Renal cortex interstitium (tissue), 11 donors: ENCODE measurements around the gene DNAJB11. TPM values are rescaled to one million over a fixed set of nuclear protein-coding genes. Genes with fewer than 3 reads are reported as not detected.
"Not testable (repeated sequence)": the region's sequence is repeated elsewhere in the genome, so short reads cannot be mapped to it uniquely, and the experiment has no call there.

Source experiments
- DNase-seq, 11 donors: peaks; one replicate each; pipeline ENCODE4 v3.0.0-alpha.2; 2013; ENCODE audit warnings: low read depth in 9 of 11, low spot score in 4 of 11; ENCODE audit errors: extremely low read depth in 1 of 11
- polyA plus RNA-seq, 3 donors: library from polyadenylated mRNA; unstranded; fragments of 120-200 nt; gene quantifications; one replicate each; pipeline ENCODE4 v1.2.1, GENCODE V29; 2013; ENCODE audit not compliant: insufficient read length in 3 of 3

The DNAJB11 gene
- polyA plus RNA-seq, 3 donors, result 70.0 to 73.5 (median 70.2) TPM

GRCh38 chr3:186626254-186626847 lies 55.8 kb downstream of the DNAJB11 start:
- no peak for DNase-seq

DNA sequence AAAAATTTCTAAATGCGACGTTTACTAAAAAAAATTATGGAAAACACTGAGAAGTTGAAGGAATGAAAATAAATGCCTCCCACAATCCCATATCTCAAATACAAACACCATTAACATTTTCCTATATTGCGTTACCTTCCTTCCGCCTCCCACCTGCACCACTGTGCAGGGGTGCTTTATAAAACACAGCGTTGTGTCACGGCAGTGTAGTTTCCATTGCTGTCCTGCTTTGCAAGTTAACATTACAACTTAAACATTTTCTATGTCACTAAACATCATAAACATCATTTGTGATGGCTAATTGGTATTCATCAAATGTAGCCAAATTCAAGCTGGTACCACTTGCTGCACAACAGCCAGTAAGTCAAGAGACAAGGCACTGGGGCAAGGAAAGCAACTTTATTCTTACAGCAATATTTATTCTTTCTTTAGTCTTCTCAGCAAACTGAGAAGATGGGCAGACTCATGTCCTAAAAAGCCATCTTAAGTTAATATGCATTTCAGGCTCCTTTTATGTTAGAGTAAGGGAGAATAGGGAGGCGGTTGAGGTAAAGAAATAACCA lies 57.4 kb downstream of the DNAJB11 start:
- DNase-seq, result no peak

DNA sequence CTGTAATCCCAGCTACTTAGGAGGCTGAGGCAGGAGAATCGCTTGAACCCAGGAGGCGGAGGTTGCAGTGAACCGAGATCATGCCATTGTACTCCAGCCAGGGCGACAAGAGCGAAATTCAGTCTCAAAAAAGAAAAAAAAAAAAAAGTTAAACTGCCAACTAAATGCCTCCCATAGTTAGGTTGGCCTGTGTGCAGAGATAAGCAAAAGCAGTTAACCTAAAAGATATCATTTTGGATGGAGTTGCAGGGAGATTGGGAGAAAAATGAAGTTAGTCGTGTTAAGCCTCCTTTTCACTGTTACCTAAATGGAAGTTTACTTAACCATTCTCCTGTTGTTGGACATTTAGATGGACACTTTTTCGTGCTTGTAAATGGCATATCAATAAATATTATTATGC lies 58.2 kb downstream of the DNAJB11 start:
- DNase-seq, result no peak

DNA sequence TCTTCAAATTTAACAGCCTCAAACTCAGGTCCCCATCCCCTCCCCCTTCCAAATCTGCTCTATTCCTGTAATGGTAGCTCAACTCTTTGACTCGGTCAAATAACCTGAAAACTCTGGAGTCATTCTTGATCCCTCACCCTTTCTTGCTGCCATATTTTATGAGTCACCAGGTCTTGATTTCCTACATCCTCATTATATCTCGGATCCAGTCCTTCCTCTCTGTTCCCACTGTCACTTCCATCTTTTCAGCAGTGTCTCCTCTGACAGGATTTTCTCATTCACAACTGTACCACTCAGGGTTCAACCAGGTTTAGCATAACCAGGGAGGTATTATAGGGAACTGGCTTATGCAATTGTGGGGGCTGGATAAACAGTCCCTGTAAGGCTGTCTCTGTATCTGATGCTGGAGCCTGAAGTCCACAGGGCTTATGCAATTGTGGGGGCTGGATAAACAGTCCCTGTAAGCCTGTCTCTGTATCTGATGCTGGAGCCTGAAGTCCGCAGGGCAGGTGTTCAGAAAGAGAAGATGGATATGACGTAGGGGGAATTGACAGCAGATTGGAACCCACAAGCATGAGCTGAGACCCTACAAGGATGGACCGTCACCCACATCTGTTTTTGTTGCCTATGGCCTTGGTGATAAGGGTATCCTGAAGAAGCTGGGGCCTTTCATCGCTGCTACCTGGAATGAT lies 60.6 kb downstream of the DNAJB11 start:
- no peak for DNase-seq

- no peak for DNase-seq
Observed at GRCh38 chr3:186633481-186633880, 63.0 kb downstream of the DNAJB11 start.

DNA sequence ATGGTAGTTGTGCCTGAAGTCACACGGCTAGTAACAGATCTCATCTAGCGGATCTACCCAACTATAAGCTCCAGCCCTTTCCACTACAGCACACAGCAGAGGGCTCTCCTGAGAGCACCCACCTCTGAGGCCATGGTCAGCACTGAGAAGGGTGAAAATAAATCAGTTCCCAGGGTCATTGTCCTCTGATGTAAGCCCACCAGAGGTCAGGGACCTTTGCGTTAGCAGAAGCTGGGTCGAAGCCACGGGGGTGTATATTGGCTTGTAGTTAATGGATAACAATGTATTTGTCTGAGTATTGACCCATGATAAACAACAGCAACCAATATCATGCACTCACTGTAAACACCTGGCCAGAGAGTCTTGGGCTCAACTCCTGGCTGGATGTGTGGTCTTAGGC lies 63.7 kb downstream of the DNAJB11 start:
- DNase-seq, result not testable (repeated sequence)

Other genes starting within 250 kb of the DNAJB11 start
- gene DGKG, start 208.5 kb upstream of the DNAJB11 start, polyA plus RNA-seq, result under 1 TPM; 0.26 to 0.93 (median 0.70) TPM
- gene CRYGS, start 26.3 kb upstream of the DNAJB11 start, polyA plus RNA-seq, result 10 to 100 TPM in 1 of 3 donors, 1 to 10 TPM in 2; 4.9 to 11.2 (median 5.2) TPM
- 10 to 100 TPM; 18.9 to 23.5 (median 21.1) TPM for gene TBCCD1, start 3.4 kb upstream of the DNAJB11 start, polyA plus RNA-seq
- 1 to 10 TPM in 1 of 3 donors, under 1 TPM in 2; 0.33 to 2.2 (median 0.50) TPM for gene AHSG, start 42.3 kb downstream of the DNAJB11 start, polyA plus RNA-seq
- under 1 TPM; 0.09 to 0.92 (median 0.31) TPM for gene FETUB, start 69.7 kb downstream of the DNAJB11 start, polyA plus RNA-seq
- 1 to 10 TPM; 1.8 to 2.9 (median 2.2) TPM for gene HRG, start 95.3 kb downstream of the DNAJB11 start, polyA plus RNA-seq
- 100 to 1,000 TPM in 2 of 3 donors, 10 to 100 TPM in 1; 74.3 to 179 (median 125) TPM for gene KNG1, start 146.6 kb downstream of the DNAJB11 start, polyA plus RNA-seq
- 100 to 1,000 TPM; 781 to 936 (median 815) TPM for gene EIF4A2, start 212.9 kb downstream of the DNAJB11 start, polyA plus RNA-seq
- gene RFC4, start 235.8 kb downstream of the DNAJB11 start, polyA plus RNA-seq, result 10 to 100 TPM; 45.6 to 65.0 (median 46.3) TPM